A673 (cell line): Measurements from ENCODE around the gene C10orf105.

Source experiments
- CTCF ChIP-seq: fragments of 300-800, 200-600 bp; sonication (generic); conservative IDR thresholded peaks from 2 replicates; pipeline ENCODE4 v1.5.1; 2017; ENCODE audit warnings: low read depth, mild to moderate bottlenecking, antibody characterized with exemption, low read length, moderate library complexity, mixed read lengths
- EZH2 ChIP-seq: fragments of 200-600 bp; sonication (generic); IDR thresholded peaks from 2 replicates; pipeline ENCODE4 v1.6.1; 2017; ENCODE audit warnings: borderline replicate concordance, low read depth, mild to moderate bottlenecking, mixed read lengths, antibody characterized with exemption, low read length; ENCODE audit not compliant: poor library complexity, severe bottlenecking

- TF ChIP-seq CTCF = no peak
- no peak for TF ChIP-seq EZH2
Measured at GRCh38 chr10:71712170-71712569, 7.4 kb downstream of the C10orf105 start.
